ENCODE results near the gene MMP28. TPM values are rescaled to one million over a fixed set of nuclear protein-coding genes. Genes with fewer than 3 reads are reported as not detected.

The MMP28 gene
- not detected for polyA plus RNA-seq (2013, experiment 1 of 2; ENCODE audit: insufficient read length)
- polyA plus RNA-seq (2013, experiment 2 of 2; ENCODE audit: insufficient read length) = 0.24 TPM

GRCh38 chr17:35795007-35795870, at the start of gene MMP28:
Gene MMP28 (minus strand): TSS chr17:35795641. CDS start chr17:35795377, 264 bp downstream.
- no peak for DNase-seq

GRCh38 chr17:35844547-35844946, 49.1 kb upstream of the MMP28 start:
- no peak for DNase-seq

DNA sequence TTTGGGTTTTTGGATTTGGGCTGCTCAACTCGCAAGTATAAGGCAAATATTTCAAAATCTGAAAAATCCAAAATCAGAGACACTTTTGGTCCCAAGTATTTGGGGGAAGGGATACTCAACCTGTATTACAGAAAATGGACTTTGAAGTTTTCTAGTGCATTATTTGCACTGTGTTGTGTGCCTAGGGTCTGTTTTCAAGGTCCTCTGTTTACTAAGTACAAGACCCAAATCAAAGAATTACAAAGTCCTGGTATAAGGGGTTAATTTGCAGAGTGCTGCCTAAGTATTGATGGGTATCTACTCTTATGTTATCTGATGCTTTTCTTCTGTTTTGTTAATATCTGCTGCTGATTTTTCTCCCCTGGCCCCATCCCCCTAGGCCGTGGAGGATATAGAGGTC, 48.3 kb upstream of the MMP28 start:
- no peak for DNase-seq

GRCh38 chr17:35842239-35842638, 46.8 kb upstream of the MMP28 start:
- no peak for DNase-seq

- no peak for DNase-seq
Observed at GRCh38 chr17:35841505-35841904, 46.1 kb upstream of the MMP28 start.

DNA sequence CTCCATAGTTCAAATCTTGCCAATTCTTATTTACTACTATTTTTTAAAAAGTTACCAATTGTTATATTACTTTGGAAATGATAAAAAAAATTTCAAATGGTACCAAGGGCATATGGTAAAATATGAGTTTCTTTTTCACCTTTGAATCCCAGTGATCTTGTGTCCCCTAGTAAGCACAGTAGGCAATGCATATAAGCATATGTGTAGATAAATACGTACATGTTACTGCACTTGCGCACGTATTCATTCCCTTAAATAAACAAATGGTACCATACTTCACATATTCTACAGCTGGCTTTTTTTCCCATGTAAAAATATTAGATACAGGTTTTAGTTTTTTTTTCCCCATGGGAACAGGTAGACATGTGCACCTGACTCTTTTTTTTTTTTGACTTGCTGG, 45.7 kb upstream of the MMP28 start:
- DNase-seq = no peak

- DNase-seq = no peak
Observed at GRCh38 chr17:35825206-35825605, 29.8 kb upstream of the MMP28 start.

DNA sequence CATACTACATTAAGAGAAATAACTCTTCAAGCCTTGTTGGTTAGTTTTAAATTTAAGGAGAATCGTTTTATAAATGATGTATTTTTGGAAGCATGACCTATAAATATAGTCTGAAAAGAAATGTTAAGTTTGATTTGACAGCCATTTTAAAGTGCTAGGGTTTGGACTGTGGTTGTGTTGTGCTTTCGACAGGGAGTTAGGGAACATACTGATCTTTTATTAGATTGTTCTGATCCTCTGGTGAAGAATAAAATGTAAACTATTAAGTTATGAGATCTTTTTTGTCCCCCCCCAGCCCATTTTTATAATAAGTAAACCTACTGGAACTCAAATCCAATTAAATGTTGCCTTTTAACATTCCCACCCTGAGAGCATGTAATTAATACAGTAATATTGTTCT, 25.9 kb upstream of the MMP28 start:
- no peak for DNase-seq

DNA sequence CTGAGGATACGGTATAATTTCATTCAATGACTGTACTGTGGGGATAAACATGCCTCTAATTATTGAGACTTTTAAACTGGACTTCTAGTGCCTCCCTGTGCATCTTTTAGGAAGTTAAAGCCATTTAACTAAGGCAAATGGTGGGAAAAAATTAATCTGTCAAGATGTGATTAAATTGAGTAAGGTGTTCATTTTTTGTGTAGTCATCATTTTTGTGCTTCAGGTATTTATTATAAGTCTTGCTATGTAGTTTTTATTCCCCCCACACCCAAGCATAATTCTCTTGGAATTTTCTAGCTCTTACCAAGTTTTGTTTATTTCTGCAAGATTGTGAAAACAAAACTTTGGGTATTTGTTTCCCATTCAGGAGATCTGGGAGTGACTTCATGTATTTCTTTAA, 24.0 kb upstream of the MMP28 start:
- DNase-seq = no peak

DNA sequence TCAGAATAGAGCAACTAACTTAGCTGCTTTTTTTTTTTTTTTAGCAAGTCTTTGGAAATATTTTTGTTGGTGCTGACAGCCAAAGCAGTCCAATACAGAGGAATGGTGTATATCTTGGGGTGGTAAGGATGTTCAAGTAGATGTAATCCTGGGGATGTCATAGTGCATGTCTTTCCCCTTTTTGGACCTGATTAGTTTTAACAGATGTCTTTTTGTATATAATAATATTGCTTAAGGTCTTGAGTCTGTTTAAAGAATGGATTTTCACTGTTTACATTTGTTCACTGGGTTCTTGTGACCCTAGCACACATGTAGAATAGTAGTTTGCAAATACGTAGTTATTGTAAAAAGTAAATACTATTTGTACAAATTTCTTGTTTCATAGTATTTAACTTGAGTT, 21.8 kb upstream of the MMP28 start:
- DNase-seq = no peak

DNA sequence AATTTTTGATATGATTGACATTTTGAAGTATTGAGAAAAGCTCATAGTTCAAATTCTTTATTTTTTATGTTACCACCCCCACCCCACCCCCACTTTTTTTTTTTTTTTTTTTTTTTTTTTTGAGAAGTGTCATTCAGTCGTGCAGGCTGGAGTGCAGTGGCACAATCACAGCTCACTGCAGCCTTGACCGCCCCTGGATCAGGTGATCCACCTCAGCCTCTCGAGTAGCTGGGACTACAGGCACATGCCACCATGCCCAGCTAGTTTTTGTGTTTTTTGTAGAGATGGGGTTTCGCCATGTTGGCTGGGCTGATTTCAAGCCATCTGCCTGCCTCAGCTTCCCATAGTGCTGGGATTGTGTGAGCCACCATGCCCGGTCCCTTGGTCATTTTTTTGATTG, 21.3 kb upstream of the MMP28 start:
- DNase-seq = no peak

GRCh38 chr17:35812456-35812855, 17.0 kb upstream of the MMP28 start:
- DNase-seq = no peak

DNA sequence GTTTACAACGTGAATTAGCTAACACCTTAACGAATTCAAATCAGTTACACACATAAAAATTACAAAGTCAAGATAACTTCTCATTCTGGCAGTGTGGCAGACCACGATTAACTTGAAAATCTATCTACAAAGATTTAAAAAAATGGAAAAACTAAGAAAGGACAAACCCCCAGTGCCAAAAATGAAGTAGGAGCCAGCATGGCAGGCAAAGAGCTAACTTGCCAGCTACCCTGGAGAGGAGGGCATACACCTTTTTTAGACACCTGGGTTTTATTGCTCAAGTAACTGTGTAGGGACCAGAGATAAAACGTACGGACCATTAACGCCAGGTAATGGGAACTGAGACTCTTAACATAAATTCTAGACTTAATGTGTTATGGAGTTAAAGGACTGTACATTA, 16.3 kb upstream of the MMP28 start:
- DNase-seq = no peak

GRCh38 chr17:35809855-35810461, 14.5 kb upstream of the MMP28 start:
- DNase-seq = no peak

GRCh38 chr17:35808962-35809854, 13.8 kb upstream of the MMP28 start, which contains the start of gene TAF15:
Gene TAF15 (plus strand): TSS chr17:35809484. CDS start chr17:35809570, 86 bp downstream.
- DNase-seq = peak; percentile 100

DNA sequence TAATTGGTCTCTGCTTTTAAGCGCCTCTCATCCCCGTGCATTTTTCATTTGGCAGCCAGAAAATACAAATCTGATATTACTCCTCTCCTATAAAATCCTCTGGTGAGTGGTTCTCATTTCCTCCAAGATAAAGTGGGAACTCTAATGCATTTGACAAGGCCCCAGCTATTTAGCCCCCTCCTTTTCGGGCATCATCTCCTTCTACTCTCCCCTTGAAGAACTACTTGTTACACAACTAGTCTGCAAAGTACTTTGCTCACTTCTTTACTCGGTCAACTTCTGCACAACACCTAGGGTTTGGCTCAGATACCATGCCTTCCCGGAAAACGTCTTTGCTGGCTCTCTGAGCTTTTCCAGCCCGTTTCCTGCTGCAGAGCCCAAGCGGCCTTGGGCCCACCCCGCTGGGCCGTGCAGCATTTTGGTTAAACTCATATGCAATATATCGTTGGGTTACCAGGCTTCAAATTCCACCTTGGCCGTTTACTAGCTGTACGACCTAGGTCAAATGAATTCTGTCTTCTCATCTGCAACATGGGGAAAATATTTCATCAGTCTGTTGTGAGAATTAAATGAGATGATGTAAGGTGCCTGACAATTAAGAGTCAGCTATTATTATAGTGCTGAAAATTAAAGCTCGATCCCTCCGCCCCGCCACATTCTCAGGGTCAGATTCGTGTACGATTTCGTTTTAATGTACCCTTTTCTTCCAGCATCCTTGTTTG, 13.0 kb upstream of the MMP28 start:
- no peak for DNase-seq

DNA sequence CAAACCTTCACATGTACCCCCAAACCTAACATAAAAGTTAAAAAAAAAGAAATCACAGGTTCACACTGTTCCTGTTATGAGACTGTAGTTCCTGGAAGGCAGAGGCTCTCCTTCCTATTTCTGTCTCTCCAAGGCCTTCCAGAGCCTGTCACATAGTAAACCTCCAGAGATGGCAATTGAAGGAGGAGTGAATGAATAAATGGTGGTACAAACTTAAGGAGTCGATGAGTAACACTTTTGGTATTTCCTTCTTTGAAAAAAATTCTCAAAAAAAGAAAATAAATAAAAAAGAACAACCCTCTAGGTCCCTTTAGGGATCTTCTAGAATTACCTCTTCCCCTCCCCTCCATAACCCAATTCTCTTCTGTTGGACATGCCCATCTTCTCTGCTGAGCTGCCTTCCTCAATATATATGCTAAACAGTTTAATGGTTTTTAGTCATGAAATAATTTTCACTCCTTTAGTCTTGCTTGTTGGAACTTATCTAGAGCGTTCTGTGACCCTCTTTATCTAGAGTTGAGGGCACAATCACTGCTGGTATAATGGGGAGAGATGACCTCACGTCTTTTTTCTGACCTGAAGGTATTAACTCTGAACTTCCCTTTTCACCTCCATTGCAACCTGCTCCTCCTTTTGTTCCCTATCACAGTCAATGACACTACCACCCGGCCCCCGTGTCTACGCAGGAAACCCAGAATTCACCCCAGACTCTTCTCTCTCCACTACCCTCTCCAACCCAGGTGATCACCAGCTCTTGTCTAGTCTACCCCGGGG, 12.1 kb upstream of the MMP28 start:
- peak; percentile 68 for DNase-seq

DNA sequence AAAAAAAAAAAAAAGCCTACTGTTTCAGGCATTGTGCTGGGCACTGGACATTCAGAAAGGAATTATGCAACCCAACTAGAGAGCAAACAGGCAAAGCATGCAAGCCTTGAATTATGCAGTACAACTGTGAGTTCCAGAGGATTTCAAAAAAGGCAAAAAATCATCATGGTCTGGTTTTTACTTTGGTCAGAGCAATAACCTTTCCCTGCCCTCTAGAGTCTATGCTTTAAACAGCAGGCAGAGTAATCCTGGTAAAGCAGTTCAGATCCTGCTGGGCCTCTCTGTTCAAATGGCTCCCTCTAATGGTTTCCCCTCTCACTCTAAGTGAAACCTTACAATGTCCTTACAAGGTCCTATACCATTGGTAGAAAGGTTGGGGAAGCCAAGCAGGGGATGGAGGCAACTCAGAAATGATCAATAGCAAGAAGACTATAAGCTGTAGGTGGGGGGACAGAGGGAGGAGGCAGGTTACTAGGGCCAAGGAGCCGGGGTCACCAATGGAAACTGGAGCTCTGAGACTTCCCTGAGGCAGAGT, 9.3 kb upstream of the MMP28 start:
- peak; percentile 87 for DNase-seq

DNA sequence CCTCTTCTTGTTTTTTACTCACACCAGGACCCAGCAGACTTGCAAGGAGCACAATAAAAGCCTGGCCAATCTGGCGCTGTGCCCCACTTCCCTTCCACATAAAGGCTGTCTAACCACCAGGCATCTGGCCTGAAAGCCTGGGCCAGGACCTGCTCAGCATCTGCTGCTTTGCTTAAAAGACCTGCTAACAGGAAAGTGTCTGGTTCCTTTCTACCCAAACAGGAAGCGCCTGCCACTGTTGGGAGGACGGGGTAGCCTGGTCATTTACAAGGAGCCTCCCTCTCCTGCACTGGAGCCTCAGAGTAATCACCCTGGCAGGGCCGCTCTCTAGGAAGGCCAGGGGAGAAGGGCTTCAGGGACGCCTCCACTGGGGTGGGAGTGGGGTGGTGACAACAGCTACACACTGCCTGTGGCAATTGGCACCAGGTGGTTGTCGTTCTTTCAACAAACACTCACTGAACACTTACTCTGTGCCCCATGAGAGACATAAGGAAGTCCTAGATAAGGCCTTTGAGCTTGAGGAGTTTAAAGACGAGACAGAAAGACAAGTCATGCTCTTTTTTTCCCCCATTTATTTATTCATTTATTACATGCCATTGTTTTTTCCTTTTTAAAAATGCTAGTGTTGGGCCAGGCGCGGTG, 6.3 kb upstream of the MMP28 start:
- peak; percentile 55 for DNase-seq

DNA sequence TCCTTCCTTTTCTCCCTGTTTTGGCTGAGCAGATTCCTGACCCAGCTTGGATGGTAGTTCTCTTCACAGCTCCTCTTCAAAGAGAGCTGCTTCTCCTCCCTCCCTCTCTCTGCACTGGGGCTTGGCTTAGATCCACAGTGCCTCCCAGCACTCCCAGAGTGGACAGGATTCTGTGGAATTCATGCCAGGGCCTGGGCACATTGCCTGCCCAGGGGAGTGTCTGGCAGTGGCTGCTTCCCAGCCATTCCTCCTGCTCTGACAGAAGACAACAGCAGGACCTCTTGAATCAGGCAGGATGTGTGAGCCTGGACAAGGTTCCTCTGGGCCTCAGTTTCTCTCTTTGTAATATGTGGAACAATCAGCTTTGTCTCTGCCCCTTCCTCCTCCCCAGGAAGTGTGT, 4.5 kb upstream of the MMP28 start:
- peak; percentile 42 for DNase-seq

- DNase-seq = no peak
Observed at GRCh38 chr17:35797918-35798317, 2.5 kb upstream of the MMP28 start.
